H1 (cell line): ENCODE results near the gene IFNA2. TPM values are rescaled to one million over a fixed set of nuclear protein-coding genes. Genes with fewer than 3 reads are reported as not detected.

ENCODE experiments used
- CTCF ChIA-PET: fragments of 300-600 bp; sonication (Branson Sonifier 250); formaldehyde crosslinking; loops from one replicate; lab custom pipeline; 2021; ENCODE audit not compliant: partially characterized antibody; lab: Charles Lee
- POLR2A ChIA-PET: fragments of 300-600 bp; sonication (Branson Sonifier 250); formaldehyde crosslinking; loops from one replicate; lab custom pipeline; 2021; ENCODE audit warnings: inconsistent platforms; ENCODE audit not compliant: partially characterized antibody; lab: Charles Lee
- DNase-seq, 2 experiments: peaks; one replicate each; pipeline versions ENCODE4 v3.0.0 to v3.0.0-alpha.2; 2010 to 2022; ENCODE audit warnings: low spot score in 2 of 2, low read depth in 1 of 2, mixed read lengths in 1 of 2
- FAIRE-seq: peaks from 2 replicates; lab custom pipeline; 2011; peaks lifted over from hg19 to GRCh38; lab: Jason Lieb, UNC
- H2AFZ ChIP-seq: 2 replicates; pipeline ENCODE4 v1.8.1; 2012; ENCODE audit warnings: low read length, inconsistent platforms
- H2AK5ac ChIP-seq: 2 replicates; pipeline ENCODE4 v1.6.1; 2013; ENCODE audit warnings: low read depth, low read length
- H2BK120ac ChIP-seq: replicated peaks from 2 replicates; pipeline ENCODE3; 2013; ENCODE audit warnings: low read depth, low read length, inconsistent platforms
- H2BK12ac ChIP-seq: 2 replicates; pipeline ENCODE4 v1.6.1; 2013; ENCODE audit warnings: low read depth, low read length
- H2BK15ac ChIP-seq: 2 replicates; pipeline ENCODE4 v1.6.1; 2013; ENCODE audit warnings: low read length
- H2BK20ac ChIP-seq: 2 replicates; pipeline ENCODE4 v1.6.1; 2013; ENCODE audit warnings: low read length
- H2BK5ac ChIP-seq: 2 replicates; pipeline ENCODE4 v1.6.1; 2013; ENCODE audit warnings: low read depth, low read length
- H3K14ac ChIP-seq: 2 replicates; pipeline ENCODE4 v1.6.1; 2013; ENCODE audit warnings: inconsistent platforms; ENCODE audit not compliant: insufficient read length
- H3K18ac ChIP-seq: 2 replicates; pipeline ENCODE4 v1.6.1; 2013; ENCODE audit warnings: low read length; ENCODE audit errors: extremely low read depth
- H3K23ac ChIP-seq: 2 replicates; pipeline ENCODE4 v1.6.1; 2013; ENCODE audit warnings: inconsistent platforms; ENCODE audit not compliant: insufficient read length
- H3K23me2 ChIP-seq: 2 replicates; pipeline ENCODE4 v1.6.1; 2013; ENCODE audit warnings: low read depth, low read length
- H3K27ac ChIP-seq: 2 replicates; pipeline ENCODE4 v1.6.1; 2011; ENCODE audit warnings: low read depth, low read length, inconsistent platforms
- H3K27me3 ChIP-seq, 4 experiments: replicated peaks in 1 of 4; 1 replicate in 1 of 4; 2 replicates in 3 of 4; pipeline versions ENCODE4 v1.6.1 to v1.8.1; 2011 to 2013; ENCODE audit warnings: low read length in 3 of 4, mild to moderate bottlenecking in 3 of 4, inconsistent platforms in 2 of 4, mixed read lengths in 2 of 4, moderate library complexity in 1 of 4; ENCODE audit not compliant: control insufficient read depth in 3 of 4, insufficient read depth in 3 of 4; ENCODE audit errors: extremely low read depth in 1 of 4
- H3K36me3 ChIP-seq, 4 experiments: 2 replicates each; pipeline versions ENCODE4 v1.6.1 to v1.8.1; 2011 to 2013; ENCODE audit warnings: mild to moderate bottlenecking in 4 of 4, low read length in 3 of 4, moderate library complexity in 2 of 4, control low read depth in 1 of 4, inconsistent platforms in 1 of 4; ENCODE audit not compliant: insufficient read depth in 4 of 4, control insufficient read depth in 2 of 4
- H3K4ac ChIP-seq: replicated peaks from 2 replicates; pipeline ENCODE3; 2013; ENCODE audit warnings: low read length, low read depth, mixed read lengths, inconsistent platforms; ENCODE audit not compliant: insufficient read length
- H3K4me1 ChIP-seq, 4 experiments: replicated peaks in 1 of 4; 1 replicate in 1 of 4; 2 replicates in 3 of 4; pipeline versions ENCODE4 v1.6.1 to v1.8.1; 2011 to 2013; ENCODE audit warnings: low read length in 3 of 4, inconsistent platforms in 2 of 4, mixed read lengths in 1 of 4; ENCODE audit not compliant: insufficient read depth in 4 of 4, control insufficient read depth in 3 of 4
- H3K4me2 ChIP-seq, 2 experiments: 2 replicates each; pipeline versions ENCODE4 v1.6.1 to v1.8.1; 2011 to 2013; ENCODE audit warnings: low read depth in 2 of 2, low read length in 2 of 2, control low read depth in 1 of 2, inconsistent platforms in 1 of 2, mild to moderate bottlenecking in 1 of 2; ENCODE audit not compliant: insufficient read depth in 1 of 2
- H3K4me3 ChIP-seq, 4 experiments: fragments of 200-600, 300-600 bp in 1 of 4; sonication (generic), shearing (Covaris generic), sonication (Bioruptor Twin) in 1 of 4; 2 replicates each; pipeline versions ENCODE4 v1.5.1 to v1.8.1; 2011 to 2016; ENCODE audit warnings: low read length in 4 of 4, low read depth in 3 of 4, control low read depth in 2 of 4, inconsistent platforms in 2 of 4, mild to moderate bottlenecking in 2 of 4, mixed read lengths in 1 of 4, moderate library complexity in 1 of 4; ENCODE audit not compliant: insufficient read depth in 2 of 4; ENCODE audit errors: extremely low read depth in 1 of 4
- H3K56ac ChIP-seq: replicated peaks from 2 replicates; pipeline ENCODE3; 2013; ENCODE audit warnings: low read depth, mild to moderate bottlenecking, mixed read lengths, low read length, inconsistent platforms; ENCODE audit not compliant: insufficient read length
- H3K79me1 ChIP-seq: 2 replicates; pipeline ENCODE4 v1.6.1; 2013; ENCODE audit warnings: low read depth, low read length, control low read depth
- H3K79me2 ChIP-seq, 2 experiments: 2 replicates each; pipeline versions ENCODE4 v1.6.1 to v1.8.1; 2012 to 2013; ENCODE audit warnings: low read length in 2 of 2, mild to moderate bottlenecking in 2 of 2, inconsistent platforms in 1 of 2; ENCODE audit not compliant: insufficient read depth in 2 of 2, control insufficient read depth in 1 of 2
- H3K9ac ChIP-seq, 4 experiments: replicated peaks in 1 of 4; 1 replicate in 1 of 4; 2 replicates in 3 of 4; pipeline versions ENCODE4 v1.6.1 to v1.8.1; 2011 to 2013; ENCODE audit warnings: low read depth in 3 of 4, low read length in 3 of 4, control low read depth in 2 of 4, mild to moderate bottlenecking in 2 of 4, moderate library complexity in 2 of 4, inconsistent platforms in 1 of 4; ENCODE audit errors: extremely low read depth in 1 of 4
- H3K9me3 ChIP-seq, 2 experiments: 2 replicates each; pipeline versions ENCODE4 v1.6.1 to v1.8.1; 2012 to 2013; ENCODE audit warnings: mild to moderate bottlenecking in 2 of 2, moderate library complexity in 2 of 2, control low read depth in 1 of 2, inconsistent platforms in 1 of 2, low read depth in 1 of 2, low read length in 1 of 2, mixed read lengths in 1 of 2; ENCODE audit not compliant: insufficient read depth in 2 of 2
- H4K20me1 ChIP-seq, 2 experiments: replicated peaks in 1 of 2; 2 replicates each; pipeline versions ENCODE3 to v1.8.1; 2011 to 2013; ENCODE audit warnings: inconsistent platforms in 2 of 2, low read length in 2 of 2, mild to moderate bottlenecking in 1 of 2; ENCODE audit not compliant: insufficient read depth in 2 of 2, control insufficient read depth in 1 of 2
- H4K5ac ChIP-seq: 2 replicates; pipeline ENCODE4 v1.6.1; 2013; ENCODE audit warnings: low read length, low read depth, mixed read lengths, inconsistent platforms; ENCODE audit not compliant: insufficient read length
- H4K8ac ChIP-seq: 2 replicates; pipeline ENCODE4 v1.8.0; 2013; ENCODE audit warnings: mild to moderate bottlenecking, moderate library complexity, low read length, inconsistent platforms; ENCODE audit not compliant: insufficient read depth; ENCODE audit errors: extremely low read depth
- H4K91ac ChIP-seq: replicated peaks from 2 replicates; pipeline ENCODE3; 2013; ENCODE audit warnings: low read length, mixed read lengths, inconsistent platforms; ENCODE audit not compliant: insufficient read length
- CBX8 ChIP-seq: fragments of 300-800, 300-1000 bp; sonication (generic); IDR thresholded peaks from 2 replicates; pipeline ENCODE4 v1.7.1; 2016; ENCODE audit warnings: low read depth, low read length, borderline replicate concordance
- CHD2 ChIP-seq: IDR thresholded peaks from 2 replicates; pipeline ENCODE4 v1.6.1; 2012; ENCODE audit warnings: low read length, improper control_type of control experiment
- EGR1 ChIP-seq: IDR thresholded peaks from 2 replicates; pipeline ENCODE4 v1.6.1; 2011; ENCODE audit warnings: low read depth, low read length, borderline replicate concordance
- JUND ChIP-seq: IDR thresholded peaks from 2 replicates; pipeline ENCODE4 v1.6.1; 2011; ENCODE audit warnings: mild to moderate bottlenecking, improper control_type of control experiment, low read length
- NANOG ChIP-seq: IDR thresholded peaks from 2 replicates; pipeline ENCODE4 v1.6.1; 2011; ENCODE audit warnings: low read length, low read depth, mild to moderate bottlenecking, inconsistent platforms; ENCODE audit not compliant: insufficient read depth, poor library complexity, severe bottlenecking
- PHF8 ChIP-seq: fragments of 200-600 bp; sonication (generic); conservative IDR thresholded peaks from 2 replicates; pipeline ENCODE4 v1.7.1; 2012; ENCODE audit warnings: low read depth, mild to moderate bottlenecking, inconsistent platforms, low read length, moderate library complexity
- SIRT6 ChIP-seq: IDR thresholded peaks from one replicate; pipeline ENCODE4 v1.7.1; 2012; ENCODE audit warnings: low read length, inconsistent platforms
- SIX5 ChIP-seq: IDR thresholded peaks from 2 replicates; pipeline ENCODE4 v1.6.1; 2011; ENCODE audit warnings: mild to moderate bottlenecking, low read depth, low read length
- SP1 ChIP-seq: IDR thresholded peaks from 2 replicates; pipeline ENCODE4 v1.6.1; 2011; ENCODE audit warnings: low read depth, low read length
- TCF12 ChIP-seq: IDR thresholded peaks from 2 replicates; pipeline ENCODE4 v1.6.1; 2011; ENCODE audit warnings: low read depth, mild to moderate bottlenecking, low read length
- WGBS, 2 experiments: shearing (Covaris generic) in 1 of 2; methylation state at CpG; one replicate each; pipeline versions ENCODE4 v1.1.6 to v1.1.7; 2013 to 2015; ENCODE audit warnings: low lambda C conversion rate in 2 of 2, mixed read lengths in 2 of 2, inconsistent platforms in 1 of 2, low coverage in 1 of 2, missing lambda C conversion rate in 1 of 2; ENCODE audit not compliant: insufficient replicate concordance in 2 of 2, insufficient coverage in 1 of 2, insufficient read length in 1 of 2; ENCODE audit errors: extremely low coverage in 1 of 2, missing lambda C conversion rate in 1 of 2; 5-methylcytosine and 5-hydroxymethylcytosine counted together
- polyA plus RNA-seq, 7 experiments: library from polyadenylated mRNA; depleted of rRNA in 3 of 7; stranded (reverse) in 5 of 7; unstranded in 2 of 7; fragments of >200 nt in 5 of 7; fragments of 200-250 nt in 2 of 7; gene quantifications; 1 replicate in 5 of 7; 2 replicates in 1 of 7; 4 replicates in 1 of 7; pipeline versions ENCODE4 v1.2.1 to v1.2.3, GENCODE V29; 2011 to 2013; ENCODE audit warnings: missing spikeins in 2 of 7, mixed read lengths in 2 of 7
- total RNA-seq: library from RNA; stranded (reverse); fragmentation: NEBNext Ultra II Directional; extraction: Animal tissue kit (Norgen Biotek cat#: 25700); gene quantifications from 2 replicates; pipeline ENCODE4 v1.2.1, GENCODE V29; 2021
- TF ChIP-seq, protein P1 (sequence below): IDR thresholded peaks from 2 replicates; pipeline ENCODE4 v1.6.1; 2011; ENCODE audit warnings: low read depth, mild to moderate bottlenecking, low read length; ENCODE audit not compliant: insufficient read depth

IFNA2 gene
- total and polyA plus RNA-seq, 2 of the 8 experiments (the other 6 are each of a cell fraction or from before 2014, with no cell fraction given) = not detected

DNA sequence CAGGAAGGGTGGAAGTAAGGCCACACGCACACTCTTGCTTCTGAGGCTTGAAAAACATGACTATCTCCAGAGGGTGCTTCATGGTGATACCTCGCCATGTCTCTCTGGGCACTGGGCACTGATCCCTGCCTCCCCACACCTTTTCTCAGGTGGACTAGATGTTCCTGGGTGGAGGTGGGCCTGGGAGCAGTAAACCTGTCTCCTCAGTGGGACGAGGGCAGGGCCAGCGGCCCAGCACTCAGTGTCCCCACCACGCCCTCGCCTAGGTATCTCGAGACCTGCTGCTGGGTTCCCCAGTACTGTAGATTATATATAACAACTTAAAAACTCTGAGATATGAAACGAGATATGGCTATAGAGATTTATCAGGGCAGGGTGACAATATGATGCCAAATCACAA lies 22.9 kb downstream of the IFNA2 start:
- CTCF ChIA-PET = no interaction called here

More for the DNA sequence above, 22.9 kb downstream of the IFNA2 start:
- no peak for DNase-seq
- H2BK5ac ChIP-seq = no peak overlapping the region
- H3K27ac ChIP-seq = no peak overlapping the region
- no peak overlapping the region for H2BK120ac ChIP-seq
- no peak overlapping the region for H3K56ac ChIP-seq
- H3K36me3 ChIP-seq = no peaks in the 10 kb centered on the region
- no peak for TF ChIP-seq PHF8
- no peak for TF ChIP-seq EGR1
- no peak for TF ChIP-seq SIRT6
- TF ChIP-seq JUND = no peak
- TF ChIP-seq CBX8 = no peak
- TF ChIP-seq TCF12 = no peak
- no peak for TF ChIP-seq SP1
- TF ChIP-seq CHD2 = no peak
- no peak for TF ChIP-seq SIX5
- no peak for TF ChIP-seq NANOG
- TF ChIP-seq, protein P1, sequence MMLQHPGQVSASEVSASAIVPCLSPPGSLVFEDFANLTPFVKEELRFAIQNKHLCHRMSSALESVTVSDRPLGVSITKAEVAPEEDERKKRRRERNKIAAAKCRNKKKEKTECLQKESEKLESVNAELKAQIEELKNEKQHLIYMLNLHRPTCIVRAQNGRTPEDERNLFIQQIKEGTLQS = no peak
- POLR2A ChIA-PET = no interaction called here
- no peak for FAIRE-seq
- H3K9me3 ChIP-seq = no peaks in the 10 kb centered on the region
- no peak overlapping the region for H3K14ac ChIP-seq
- no peaks in the 10 kb centered on the region for H3K27me3 ChIP-seq
- H3K79me2 ChIP-seq = no peaks in the 10 kb centered on the region
- no peaks in the 10 kb centered on the region for H4K20me1 ChIP-seq
- H3K4me2 ChIP-seq = no peak overlapping the region
- no peak overlapping the region for H2BK20ac ChIP-seq
- H4K5ac ChIP-seq = no peak overlapping the region
- H2BK12ac ChIP-seq = no peak overlapping the region
- H2BK15ac ChIP-seq = no peak overlapping the region
- no peak overlapping the region for H3K4me3 ChIP-seq
- H2AK5ac ChIP-seq = no peak overlapping the region
- WGBS, 2 experiments = 93% methylated on average over 8 of the region's 8 CpGs; no CpG with 5 or more reads in 1 of the 2 experiments
- no peak overlapping the region for H2AFZ ChIP-seq
- H3K18ac ChIP-seq = no peak overlapping the region
- H3K23me2 ChIP-seq = no peaks in the 10 kb centered on the region; the same call in 1 of the 2 replicates
- no peak overlapping the region for H3K4ac ChIP-seq
- no peak overlapping the region for H3K23ac ChIP-seq
- H4K8ac ChIP-seq = no peak overlapping the region
- H4K91ac ChIP-seq = no peak overlapping the region
- H3K9ac ChIP-seq = no peak overlapping the region
- no peaks in the 10 kb centered on the region for H3K4me1 ChIP-seq
- no peaks in the 10 kb centered on the region for H3K79me1 ChIP-seq
